Left ventricle myocardium inferior (tissue), 1 donor: Measurements from ENCODE around the gene MSH2. TPM values are rescaled to one million over a fixed set of nuclear protein-coding genes. Genes with fewer than 3 reads are reported as not detected.
"Not testable (repeated sequence)": the region's sequence is repeated elsewhere in the genome, so short reads cannot be mapped to it uniquely, and the experiment has no call there.

ENCODE experiments used
- DNase-seq: peaks from one replicate; pipeline ENCODE4 v3.0.0-alpha.2; 2020
- H3K27ac ChIP-seq: fragments of 200-600 bp; replicated peaks from 2 replicates; pipeline ENCODE4 v1.8.0; 2021
- H3K27me3 ChIP-seq: fragments of 200-600 bp; 2 replicates; pipeline ENCODE4 v1.8.0; 2021; ENCODE audit warnings: low read depth
- H3K36me3 ChIP-seq: fragments of 200-600 bp; 2 replicates; pipeline ENCODE4 v1.8.0; 2021
- H3K4me1 ChIP-seq: fragments of 200-600 bp; 2 replicates; pipeline ENCODE4 v1.8.0; 2021
- H3K4me3 ChIP-seq: fragments of 200-600 bp; 2 replicates; pipeline ENCODE4 v1.8.0; 2021; ENCODE audit warnings: mild to moderate bottlenecking, moderate library complexity
- H3K9me3 ChIP-seq: fragments of 200-600 bp; replicated peaks from 2 replicates; pipeline ENCODE4 v1.8.0; 2021
- CTCF ChIP-seq: fragments of 200-600 bp; IDR thresholded peaks from 2 replicates; pipeline ENCODE4 v1.8.0; 2021; ENCODE audit warnings: antibody characterized with exemption, mild to moderate bottlenecking, borderline replicate concordance
- intact Hi-C: fragments of 100-400 bp; cut with micrococcal nuclease; formaldehyde crosslinking; loops from one replicate; pipeline ENCODE4 v1.11.0; 2022
- total RNA-seq: library from RNA; stranded (reverse); fragmentation: NEBNext Ultra II Directional; extraction: Animal tissue kit (Norgen Biotek cat#: 25700); gene quantifications from one replicate; pipeline ENCODE4 v1.2.1, GENCODE V29; 2021
- donor health status: DM: no; HTN: yes; CAD: no; lungs with severe emphysema.

Gene MSH2
- total RNA-seq, 1 donor from 2014 or later, result 14.8 TPM

DNA sequence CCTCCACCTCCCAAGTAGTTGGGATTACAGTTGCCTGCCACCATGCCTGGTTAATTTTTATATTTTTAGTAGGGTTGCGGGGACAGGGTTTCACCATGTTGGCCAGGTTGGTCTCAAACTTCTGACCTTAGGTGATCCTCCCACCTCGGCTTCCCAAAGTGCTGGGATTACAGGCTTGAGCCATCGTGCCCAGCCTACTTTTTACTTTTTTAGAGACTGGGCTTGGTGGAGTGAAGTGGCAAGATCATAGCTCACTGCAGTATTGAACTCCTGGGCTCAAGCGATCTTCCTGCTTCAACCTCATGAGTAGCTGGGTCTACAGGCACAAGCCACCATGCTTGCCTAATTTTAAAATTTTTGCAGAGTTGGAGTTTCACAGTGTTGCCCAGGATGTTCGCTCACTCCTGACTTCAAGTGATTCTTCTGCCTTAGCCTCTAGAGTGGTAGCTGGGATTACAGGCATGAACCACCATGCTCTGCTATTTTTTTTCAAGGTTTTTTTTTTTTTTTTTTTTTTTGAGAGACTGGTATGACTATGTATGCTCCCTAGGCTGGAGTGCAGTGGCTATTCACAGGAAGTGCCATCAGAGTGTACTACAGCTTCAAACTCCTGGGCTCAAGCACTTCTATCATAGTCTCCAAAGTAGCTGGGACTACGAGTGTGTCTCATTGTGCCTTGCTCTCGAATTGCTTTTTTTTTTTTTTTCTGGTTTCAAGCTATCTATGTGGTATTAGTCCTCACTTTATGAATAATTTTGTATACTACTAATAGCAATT, 11.9 kb downstream of the MSH2 start:
- TF ChIP-seq CTCF, result no peak
- intact Hi-C loops, result no loop called here
- H3K4me3 ChIP-seq, result no peak overlapping the region
- peaks cover 78% of the 10 kb centered on the region for H3K36me3 ChIP-seq
- no peak for DNase-seq
- H3K9me3 ChIP-seq, result no peaks in the 10 kb centered on the region
- H3K27ac ChIP-seq, result no peak overlapping the region
- no peaks in the 10 kb centered on the region for H3K27me3 ChIP-seq
- H3K4me1 ChIP-seq, result no peaks in the 10 kb centered on the region

GRCh38 chr2:47420214-47420613, 17.3 kb downstream of the MSH2 start:
- intact Hi-C loops, result no loop called here

GRCh38 chr2:47420683-47421082, 17.7 kb downstream of the MSH2 start:
- H3K27me3 ChIP-seq, H3K27ac ChIP-seq, DNase-seq, H3K4me1 ChIP-seq, intact Hi-C loops, H3K9me3 ChIP-seq, H3K4me3 ChIP-seq: not testable (repeated sequence)
- peaks cover 64% of the 10 kb centered on the region for H3K36me3 ChIP-seq

More at GRCh38 chr2:47420214-47420613, 17.3 kb downstream of the MSH2 start:
- no peak for DNase-seq
- Histone ChIP-seq H3K4me3 (no peak overlapping the region), H3K27ac (no peak overlapping the region), H3K27me3 (no peaks in the 10 kb centered on the region), H3K36me3 (peaks cover 69% of the 10 kb centered on the region), H3K9me3 (no peaks in the 10 kb centered on the region), H3K4me1 (no peaks in the 10 kb centered on the region)
- TF ChIP-seq CTCF, result no peak

GRCh38 chr2:47422016-47422415, 19.1 kb downstream of the MSH2 start:
- H3K27me3 ChIP-seq, result no peaks in the 10 kb centered on the region
- H3K4me3 ChIP-seq, result no peak overlapping the region
- no peaks in the 10 kb centered on the region for H3K4me1 ChIP-seq
- peaks cover 51% of the 10 kb centered on the region for H3K36me3 ChIP-seq
- no peaks in the 10 kb centered on the region for H3K9me3 ChIP-seq
- no peak for DNase-seq
- intact Hi-C loops, result no loop called here
- TF ChIP-seq CTCF, result no peak
- H3K27ac ChIP-seq, result no peak overlapping the region

DNA sequence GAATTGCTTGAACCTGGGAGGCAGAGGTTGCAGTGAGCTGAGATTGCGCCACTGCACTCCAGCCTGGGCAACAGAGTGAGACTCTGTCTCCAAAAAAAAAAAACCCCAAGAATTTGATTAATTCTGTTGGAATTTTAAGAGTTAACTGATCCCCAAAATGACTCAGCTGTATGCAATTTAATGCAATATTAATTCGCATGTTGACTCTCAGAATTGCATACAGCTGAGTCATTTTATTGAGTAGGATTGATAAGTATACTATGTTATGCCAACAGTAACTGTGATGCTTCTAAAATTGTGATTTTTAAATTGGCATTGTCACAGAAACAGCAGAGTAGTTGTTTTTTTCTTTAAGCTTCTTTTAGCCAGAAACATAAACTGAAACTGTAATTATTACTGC, 19.6 kb downstream of the MSH2 start:
- no peak for DNase-seq
- Histone ChIP-seq H3K27me3 (no peaks in the 10 kb centered on the region), H3K36me3 (peaks cover 46% of the 10 kb centered on the region), H3K9me3 (no peaks in the 10 kb centered on the region), H3K27ac (no peak overlapping the region), H3K4me1 (no peaks in the 10 kb centered on the region), H3K4me3 (no peak overlapping the region)
- intact Hi-C loops, result no loop called here
- no peak for TF ChIP-seq CTCF

GRCh38 chr2:47426786-47427185, 23.8 kb downstream of the MSH2 start:
- H3K27ac ChIP-seq, result no peak overlapping the region
- no peak for TF ChIP-seq CTCF
- no peaks in the 10 kb centered on the region for H3K9me3 ChIP-seq
- no peaks in the 10 kb centered on the region for H3K4me1 ChIP-seq
- intact Hi-C loops, result no loop called here
- no peaks in the 10 kb centered on the region for H3K27me3 ChIP-seq
- peaks cover 49% of the 10 kb centered on the region for H3K36me3 ChIP-seq
- H3K4me3 ChIP-seq, result no peak overlapping the region
- no peak for DNase-seq
